K562 (cell line): ENCODE data around the gene EIF2S2. TPM values are rescaled to one million over a fixed set of nuclear protein-coding genes. Genes with fewer than 3 reads are reported as not detected.

Experiments used
- ATAC-seq: fragments of 200-7000 bp; cut with Tn5 transposase; 3 replicates; pipeline ENCODE4 v1.9.1; 2020; ENCODE audit warnings: moderate library complexity
- BruUV-seq: library from RNA; stranded (reverse); fragments of 400-500 nt; replicated peaks from 2 replicates; lab custom pipeline; 2021; lab: Mats Ljungman, UMichigan
- CTCF ChIA-PET: fragments of 300-600 bp; formaldehyde crosslinking; extraction: SDS; loops from one replicate; lab custom pipeline; 2021; ENCODE audit warnings: low intra/inter-chr PET ratio; lab: Yijun Ruan, JAX
- POLR2A ChIA-PET: fragments of 300-600, 350-650 bp; sonication (Branson Sonifier 250); formaldehyde crosslinking; extraction: SDS; loops from one replicate; lab custom pipeline; 2021; ENCODE audit warnings: antibody characterized with exemption, inconsistent platforms; lab: Yijun Ruan, JAX
- DNase-seq, 4 experiments: peaks; one replicate each; pipeline versions ENCODE4 v3.0.0 to v3.0.0-alpha.2; 2011 to 2018; ENCODE audit warnings: low spot score in 3 of 4, mixed read lengths in 3 of 4; ENCODE audit errors: extremely low read depth in 1 of 4
- FAIRE-seq: peaks from 2 replicates; lab custom pipeline; 2011; peaks lifted over from hg19 to GRCh38; lab: Jason Lieb, UNC
- H2AFZ ChIP-seq: 2 replicates; pipeline ENCODE4 v1.6.0; 2011; ENCODE audit warnings: low read depth, low read length, control low read depth, inconsistent platforms
- H3K27ac ChIP-seq: fragments of 200-600 bp; 3 replicates; pipeline ENCODE4 v1.8.0; 2011; ENCODE audit warnings: low read depth, mild to moderate bottlenecking, control low read depth, inconsistent platforms, low read length, moderate library complexity, mixed read lengths; ENCODE audit errors: extremely low read depth
- H3K27me3 ChIP-seq, 2 experiments: fragments of 300-600 bp in 1 of 2; 2 replicates in 1 of 2; 3 replicates in 1 of 2; pipeline versions ENCODE4 v1.6.0 to v1.8.0; 2011; ENCODE audit warnings: inconsistent platforms in 2 of 2, low read length in 2 of 2, mild to moderate bottlenecking in 1 of 2, mixed read lengths in 1 of 2, moderate library complexity in 1 of 2; ENCODE audit not compliant: control insufficient read depth in 2 of 2, insufficient read depth in 2 of 2
- H3K36me3 ChIP-seq: fragments of 300-600 bp; 3 replicates; pipeline ENCODE4 v1.8.0; 2011; ENCODE audit warnings: mild to moderate bottlenecking, low read length, inconsistent platforms; ENCODE audit not compliant: control insufficient read depth, insufficient read depth
- H3K4me1 ChIP-seq, 2 experiments: fragments of 200-600 bp in 1 of 2; replicated peaks in 1 of 2; 2 replicates in 1 of 2; 3 replicates in 1 of 2; pipeline versions ENCODE4 v1.5.1 to v1.8.0; 2011; ENCODE audit warnings: inconsistent platforms in 2 of 2, low read length in 2 of 2, mild to moderate bottlenecking in 1 of 2, mixed read lengths in 1 of 2, moderate library complexity in 1 of 2; ENCODE audit not compliant: control insufficient read depth in 2 of 2, insufficient read depth in 2 of 2
- H3K4me2 ChIP-seq: 2 replicates; pipeline ENCODE4 v1.6.1; 2011; ENCODE audit warnings: low read length, control low read depth, inconsistent platforms, mixed read lengths; ENCODE audit not compliant: insufficient read depth
- H3K4me3 ChIP-seq: fragments of 200-600 bp; sonication (generic), shearing (Covaris generic); 2 replicates; pipeline ENCODE4 v1.5.1; 2016; ENCODE audit warnings: control low read depth, inconsistent platforms
- H3K79me2 ChIP-seq: fragments of 200-600 bp; 3 replicates; pipeline ENCODE4 v1.8.0; 2011; ENCODE audit warnings: low read length, inconsistent platforms; ENCODE audit not compliant: control insufficient read depth, insufficient read depth
- H3K9ac ChIP-seq, 2 experiments: 2 replicates each; pipeline versions ENCODE4 v1.6.0 to v1.6.1; 2011; ENCODE audit warnings: low read depth in 2 of 2, low read length in 2 of 2, control low read depth in 1 of 2, inconsistent platforms in 1 of 2, mild to moderate bottlenecking in 1 of 2, mixed read lengths in 1 of 2; ENCODE audit not compliant: insufficient read depth in 1 of 2
- H3K9me1 ChIP-seq: one replicate; pipeline ENCODE4 v1.6.0; 2011; ENCODE audit warnings: inconsistent platforms, mild to moderate bottlenecking, low read length, moderate library complexity; ENCODE audit not compliant: control insufficient read depth, insufficient read depth
- H3K9me3 ChIP-seq: replicated peaks from 2 replicates; pipeline ENCODE4 v1.5.1; 2011; ENCODE audit warnings: low read depth, low read length, inconsistent platforms; ENCODE audit not compliant: control insufficient read depth, insufficient read depth
- H4K20me1 ChIP-seq: replicated peaks from 2 replicates; pipeline ENCODE4 v1.6.1; 2011; ENCODE audit warnings: low read length, inconsistent platforms, mixed read lengths; ENCODE audit not compliant: control insufficient read depth, insufficient read depth
- CLOCK ChIP-seq: fragments of 250-450 bp; sonication (Bioruptor Pico); IDR thresholded peaks from 2 replicates; pipeline ENCODE4 v1.4.0; 2020; ENCODE audit warnings: mild to moderate bottlenecking, moderate library complexity, borderline replicate concordance
- CTCFL ChIP-seq: IDR thresholded peaks from 2 replicates; pipeline ENCODE4 v1.6.1; 2011; ENCODE audit warnings: borderline replicate concordance, low read depth, mild to moderate bottlenecking, moderate library complexity, low read length; ENCODE audit not compliant: insufficient read depth, poor library complexity, severe bottlenecking
- EHMT2 ChIP-seq: fragments of 450-650 bp; IDR thresholded peaks from 2 replicates; pipeline ENCODE4 v1.6.1; 2018; ENCODE audit warnings: antibody characterized with exemption
- MIER1 ChIP-seq: fragments of 450-650 bp; IDR thresholded peaks from 2 replicates; pipeline ENCODE4 v1.6.1; 2016; ENCODE audit warnings: antibody characterized with exemption, mild to moderate bottlenecking, low read depth
- REST ChIP-seq, 2 experiments: fragments of 450-650 bp; formaldehyde crosslinking in 1 of 2; IDR thresholded peaks; 2 replicates each; pipeline versions ENCODE4 v1.4.0 to v1.6.1; 2014 to 2020; ENCODE audit warnings: mild to moderate bottlenecking in 2 of 2, borderline replicate concordance in 1 of 2, low read depth in 1 of 2
- WGBS: fragments of 100-300 bp; shearing (Covaris generic); methylation state at CpG from one replicate; pipeline ENCODE4 v1.1.6; 2016; ENCODE audit warnings: low coverage, mixed read lengths; ENCODE audit not compliant: insufficient coverage; ENCODE audit errors: missing lambda C conversion rate; 5-methylcytosine and 5-hydroxymethylcytosine counted together
- in situ Hi-C: fragments of 300-500 bp; cut with MboI; formaldehyde crosslinking; loops from 4 replicates; pipeline ENCODE4 v1.15.0; 2018; ENCODE audit warnings: inconsistent platforms, mixed read lengths
- intact Hi-C: fragments of 100-400 bp; cut with micrococcal nuclease; formaldehyde crosslinking; loops from 2 replicates; pipeline ENCODE4 v1.14.2; 2022
- polyA plus RNA-seq, 8 experiments: library from polyadenylated mRNA; depleted of rRNA in 4 of 8; stranded (reverse) in 5 of 8; unstranded in 3 of 8; fragments of >200 nt; fragmentation: Nextera tagmentation in 2 of 8; fragmentation: Illumina TruSeq in 1 of 8; extraction: Ambion mirVana in 2 of 8; extraction: Trizol in 1 of 8; gene quantifications; 2 replicates each; pipeline versions ENCODE4 v1.2.1 to v1.2.3, GENCODE V29; 2011 to 2014; ENCODE audit warnings: inconsistent platforms in 1 of 8, missing spikeins in 1 of 8
- total RNA-seq, 7 experiments: library from RNA; depleted of rRNA in 6 of 7; stranded (reverse); fragments of >200 nt in 6 of 7; fragmentation: Illumina TruSeq in 2 of 7; extraction: Trizol in 2 of 7; gene quantifications; 2 replicates each; pipeline versions ENCODE4 v1.2.1 to v1.2.3, GENCODE V29; 2011 to 2021; ENCODE audit warnings: low replicate concordance in 1 of 7

EIF2S2 gene
- total and polyA plus RNA-seq, 9 of the 15 experiments (the other 6 are each of a cell fraction or from before 2014, with no cell fraction given), result 79.7 to 220 (median 154) TPM

GRCh38 chr20:34058831-34059230 is 53.2 kb downstream of the EIF2S2 start:
- TF ChIP-seq EHMT2 (peak; percentile 81), CLOCK (CRISPR knock-in tag) (no peak), CTCFL (no peak), MIER1 (peak; percentile 72), REST (IDR thresholded peaks at IDR 0.05; ENCODE audit: borderline replicate concordance) (peak; percentile 93), REST (CRISPR knock-in tag; IDR thresholded peaks at IDR 0.05; ENCODE audit: low read depth) (0 out of 2 replicates have a peak, but pooled peaks have one; percentile 37)
- TF ChIP-seq, all 486 proteins: peak for 3
- no TSS peak for BruUV-seq
- in situ Hi-C loops, result no loop called here
- intact Hi-C loops, result no loop called here
- Histone ChIP-seq H3K9me3 (no peaks in the 10 kb centered on the region), H3K79me2 (peaks cover 47% of the 10 kb centered on the region), H4K20me1 (peaks cover 28% of the 10 kb centered on the region), H3K36me3 (peaks cover 20% of the 10 kb centered on the region; the same call in 2 of the 3 replicates), H2AFZ (no peak overlapping the region), H3K27ac (no peak overlapping the region), H3K4me3 (no peak overlapping the region), H3K9ac (no peak overlapping the region), H3K4me1 (peaks cover 5 to 18% of the 10 kb centered on the region in 2 experiments; a peak in 3 of 5 replicates), H3K4me2 (no peak overlapping the region), H3K9me1 (peaks cover 6% of the 10 kb centered on the region), H3K27me3 (no peaks in the 10 kb centered on the region)
- CTCF ChIA-PET, result no interaction called here
- WGBS, result 44% methylated on average over 1 of the region's 1 CpG
- no peak; the same call in 2 of the 3 replicates for ATAC-seq
- no peak for DNase-seq
- POLR2A ChIA-PET, result interaction anchor here (1.0 kb wide), 1 partner anchor 22 kb away, joined by 3 read pairs; no protein-coding TSS in a partner anchor
- no peak for FAIRE-seq
